B cell (primary cell): ENCODE results near the gene GNA12. TPM values are rescaled to one million over a fixed set of nuclear protein-coding genes. Genes with fewer than 3 reads are reported as not detected.

Experiments used
- ATAC-seq: fragments of 200-7000 bp; cut with Tn5 transposase; one replicate; pipeline ENCODE4 v1.10.0; 2021; ENCODE audit warnings: low read depth, mild to moderate bottlenecking, moderate number of reproducible peaks, moderate library complexity
- CTCF ChIA-PET: fragments of 350-600 bp; sonication (Branson Sonifier 250); formaldehyde crosslinking; loops from one replicate; lab custom pipeline; 2021; ENCODE audit warnings: antibody characterized with exemption, inconsistent platforms; lab: Charles Lee
- POLR2A ChIA-PET: fragments of 350-600 bp; sonication (Branson Sonifier 250); formaldehyde crosslinking; loops from one replicate; lab custom pipeline; 2021; ENCODE audit warnings: antibody characterized with exemption; lab: Charles Lee
- DNase-seq: peaks from one replicate; pipeline ENCODE4 v3.0.0; 2013
- H2AFZ ChIP-seq: 2 replicates; pipeline ENCODE4 v1.6.1; 2012; ENCODE audit warnings: mild to moderate bottlenecking, low read depth, low read length; ENCODE audit not compliant: insufficient read depth, poor library complexity, severe bottlenecking
- H3K27ac ChIP-seq, 2 donors: 1 replicate in 1 of 2; 2 replicates in 1 of 2; pipeline ENCODE4 v1.5.1; 2012 to 2013; ENCODE audit warnings: low read length in 2 of 2, mild to moderate bottlenecking in 2 of 2, moderate library complexity in 1 of 2
- H3K27me3 ChIP-seq, 4 experiments: fragments of 200-600 bp in 1 of 4; sonication (generic) in 1 of 4; replicated peaks in 1 of 4; 1 replicate in 2 of 4; 2 replicates in 2 of 4; pipeline versions ENCODE4 v1.6.1 to v1.7.0; 2013 to 2016; ENCODE audit warnings: low read length in 3 of 4, mild to moderate bottlenecking in 2 of 4, mixed read lengths in 1 of 4, moderate library complexity in 1 of 4; ENCODE audit not compliant: insufficient read depth in 4 of 4, control insufficient read depth in 3 of 4; ENCODE audit errors: control extremely low read depth in 1 of 4
- H3K36me3 ChIP-seq, 2 experiments: replicated peaks in 1 of 2; 1 replicate in 1 of 2; 2 replicates in 1 of 2; pipeline versions ENCODE4 v1.6.1 to v1.7.1; 2013; ENCODE audit warnings: low read length in 1 of 2; ENCODE audit not compliant: insufficient read depth in 2 of 2, control insufficient read depth in 1 of 2; ENCODE audit errors: control extremely low read depth in 1 of 2, extremely low read depth in 1 of 2
- H3K4me1 ChIP-seq, 2 donors: fragments of 200-600 bp in 1 of 2; sonication (generic) in 1 of 2; 1 replicate in 1 of 2; 2 replicates in 1 of 2; pipeline versions ENCODE4 v1.5.1 to v1.6.1; 2013 to 2017; ENCODE audit warnings: low read length in 2 of 2; ENCODE audit not compliant: control insufficient read depth in 2 of 2, insufficient read depth in 2 of 2
- H3K4me2 ChIP-seq: replicated peaks from 2 replicates; pipeline ENCODE3; 2012; ENCODE audit warnings: mild to moderate bottlenecking, low read depth, low read length; ENCODE audit not compliant: poor library complexity, severe bottlenecking
- H3K4me3 ChIP-seq, 5 experiments: fragments of 200-600 bp in 1 of 5; sonication (generic) in 1 of 5; 1 replicate in 3 of 5; 2 replicates in 2 of 5; pipeline versions ENCODE4 v1.5.1 to v1.7.0; 2011 to 2016; ENCODE audit warnings: low read length in 4 of 5, mild to moderate bottlenecking in 4 of 5, low read depth in 2 of 5, control low read depth in 1 of 5, moderate library complexity in 1 of 5; ENCODE audit not compliant: insufficient read depth in 1 of 5; ENCODE audit errors: control extremely low read depth in 1 of 5, extremely low read depth in 1 of 5
- H3K79me2 ChIP-seq: fragments of 200-600 bp; sonication (generic); one replicate; pipeline ENCODE4 v1.6.0; 2016; ENCODE audit warnings: low read length; ENCODE audit not compliant: control insufficient read depth, insufficient read depth
- H3K9ac ChIP-seq: fragments of 200-600 bp; sonication (generic); 2 replicates; pipeline ENCODE4 v1.6.1; 2017; ENCODE audit warnings: mild to moderate bottlenecking, low read length, moderate library complexity
- H3K9me3 ChIP-seq, 3 donors: one replicate each; pipeline versions ENCODE4 v1.6.1 to v1.7.1; 2013; ENCODE audit warnings: low read length in 2 of 3; ENCODE audit not compliant: control insufficient read depth in 2 of 3, insufficient read depth in 1 of 3; ENCODE audit errors: control extremely low read depth in 1 of 3
- H4K20me1 ChIP-seq: 2 replicates; pipeline ENCODE4 v1.6.0; 2012; ENCODE audit warnings: mild to moderate bottlenecking, low read length; ENCODE audit not compliant: insufficient read depth, control insufficient read depth, poor library complexity, severe bottlenecking
- H3K27ac Mint-ChIP-seq: one replicate; pipeline ENCODE4 v1.8.0; 2021; ENCODE audit warnings: mixed read lengths
- H3K27me3 Mint-ChIP-seq: one replicate; pipeline ENCODE4 v1.8.0; 2021; ENCODE audit warnings: mixed read lengths
- H3K4me1 Mint-ChIP-seq: one replicate; pipeline ENCODE4 v1.8.0; 2021; ENCODE audit warnings: mixed read lengths
- H3K4me3 Mint-ChIP-seq: one replicate; pipeline ENCODE4 v1.8.0; 2021; ENCODE audit warnings: mixed read lengths
- H3K9me3 Mint-ChIP-seq: one replicate; pipeline ENCODE4 v1.8.0; 2022; ENCODE audit warnings: mixed read lengths; ENCODE audit not compliant: insufficient read depth
- CTCF ChIP-seq: fragments of 200-600 bp; IDR thresholded peaks from one replicate; pipeline ENCODE4 v1.8.0; 2022; ENCODE audit warnings: antibody characterized with exemption, mild to moderate bottlenecking
- EZH2 ChIP-seq: IDR thresholded peaks from 2 replicates; pipeline ENCODE4 v1.6.1; 2012; ENCODE audit warnings: borderline replicate concordance, low read depth, mild to moderate bottlenecking, moderate library complexity, low read length; ENCODE audit not compliant: insufficient read depth, poor library complexity, severe bottlenecking
- WGBS: methylation state at CpG from one replicate; pipeline ENCODE4 v1.1.5; 2013; ENCODE audit warnings: missing lambda C conversion rate; ENCODE audit not compliant: insufficient coverage; 5-methylcytosine and 5-hydroxymethylcytosine counted together
- intact Hi-C: fragments of 100-400 bp; cut with micrococcal nuclease; formaldehyde crosslinking; loops from one replicate; pipeline ENCODE4 v1.10.0; 2022
- polyA plus RNA-seq: library from polyadenylated mRNA; depleted of rRNA; stranded (reverse); fragments of >200 nt; gene quantifications from 2 replicates; pipeline ENCODE4 v1.2.3, GENCODE V29; 2012
- total RNA-seq, 2 donors: library from RNA; stranded (reverse); fragments of 120-200 nt in 1 of 2; gene quantifications; 1 replicate in 1 of 2; 2 replicates in 1 of 2; pipeline versions ENCODE4 v1.2.3 to v1.2.4, GENCODE V29; 2013 to 2022

Gene GNA12
- total and polyA plus RNA-seq, 2 donors (not counting 1 experiment from before 2014, with no cell fraction given) = 34.6 to 110 TPM

DNA sequence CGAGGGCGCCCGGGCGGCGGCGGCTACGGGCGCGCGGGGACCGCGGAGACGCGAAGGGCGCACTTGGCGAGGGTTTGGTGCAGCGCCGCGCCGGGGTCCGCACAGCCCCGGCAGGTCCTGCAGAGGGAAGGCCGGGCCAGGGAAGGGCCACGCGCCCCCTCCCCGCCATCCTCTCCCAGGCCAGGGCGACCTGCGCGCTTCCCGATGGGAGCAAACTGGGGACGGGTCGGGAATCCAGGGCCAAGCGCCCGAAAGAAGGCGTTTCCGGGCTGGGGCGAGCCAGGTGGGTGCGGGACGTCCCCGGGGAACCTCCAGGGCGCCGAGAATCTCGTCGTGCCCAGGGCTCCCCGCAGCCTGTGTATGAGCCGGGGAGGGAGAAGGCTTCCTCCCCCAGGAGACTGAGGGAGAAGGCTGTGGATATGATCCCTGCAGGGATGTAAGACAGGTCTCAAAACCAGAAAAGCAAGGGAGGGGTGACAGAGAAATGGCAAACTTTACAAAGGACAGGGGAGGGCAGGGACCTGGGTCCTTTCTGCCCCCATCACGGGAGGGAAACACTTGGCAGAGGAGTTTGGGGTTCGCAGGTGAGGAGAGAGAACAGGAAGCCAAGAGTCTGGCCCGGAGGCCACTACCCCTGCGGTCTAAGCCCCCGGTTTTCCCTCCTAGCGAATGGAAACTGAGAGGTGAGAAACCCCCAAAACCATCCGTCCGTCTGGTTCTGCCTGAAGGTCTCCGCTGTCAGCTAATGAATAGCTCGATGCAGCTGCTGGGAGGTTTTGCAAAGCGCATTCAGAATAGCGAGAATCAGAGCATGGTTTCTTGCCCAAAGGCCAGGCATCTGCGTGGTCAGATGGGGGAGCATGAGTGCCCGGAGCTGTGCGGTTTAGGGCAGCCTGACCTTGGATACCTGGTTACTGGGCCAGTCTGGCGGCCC lies 155.4 kb downstream of the GNA12 start:
- Histone ChIP-seq H3K79me2 (no peaks in the 10 kb centered on the region), H2AFZ (peak overlapping the region; percentile 33), H3K4me2 (peak overlapping the region; percentile 69), H3K27ac (no peak overlapping the region), H3K9ac (peak overlapping the region; percentile 3), H4K20me1 (no peaks in the 10 kb centered on the region), H3K4me1 (peaks cover 17 to 18% of the 10 kb centered on the region in 2 donors), H3K9me3 (peaks cover 0 to 10% (median 0%) of the 10 kb centered on the region in 3 donors), H3K36me3 (no peaks in the 10 kb centered on the region), H3K4me3 (peak overlapping the region in 2 of 5 experiments; percentile 14 to 15), H3K27me3 (peaks cover 0 to 44% (median 22%) of the 10 kb centered on the region in 4 experiments)
- POLR2A ChIA-PET = no interaction called here
- 3% methylated on average over 56 of the region's 62 CpGs for WGBS
- peak; percentile 40 for DNase-seq
- Mint-ChIP-seq H3K27ac (no peak overlapping the region), H3K9me3 (no peaks in the 10 kb centered on the region), H3K4me1 (peaks cover 11% of the 10 kb centered on the region), H3K27me3 (peaks cover 34% of the 10 kb centered on the region), H3K4me3 (peak overlapping the region; percentile 76)
- TF ChIP-seq CTCF (no peak), EZH2 (peak; percentile 62)
- peak; percentile 31 for ATAC-seq
- CTCF ChIA-PET = interaction anchor here (1.0 to 4.2 kb wide), 3 partner anchors 20 to 45 kb away, joined by 3 to 26 read pairs (median 8); no protein-coding TSS in a partner anchor
- intact Hi-C loops = no loop called here
